Skeletal muscle cell (primary cell): Measurements from ENCODE around the gene FGFR3.

Experiments
- DNase-seq: peaks from one replicate; pipeline ENCODE4 v3.0.0-alpha.2; 2010; ENCODE audit warnings: low read depth
- H3K4me3 ChIP-seq: 2 replicates; pipeline ENCODE4 v1.5.1; 2011; ENCODE audit warnings: low read depth, mild to moderate bottlenecking, control low read depth, low read length, moderate library complexity

FGFR3 gene

DNA sequence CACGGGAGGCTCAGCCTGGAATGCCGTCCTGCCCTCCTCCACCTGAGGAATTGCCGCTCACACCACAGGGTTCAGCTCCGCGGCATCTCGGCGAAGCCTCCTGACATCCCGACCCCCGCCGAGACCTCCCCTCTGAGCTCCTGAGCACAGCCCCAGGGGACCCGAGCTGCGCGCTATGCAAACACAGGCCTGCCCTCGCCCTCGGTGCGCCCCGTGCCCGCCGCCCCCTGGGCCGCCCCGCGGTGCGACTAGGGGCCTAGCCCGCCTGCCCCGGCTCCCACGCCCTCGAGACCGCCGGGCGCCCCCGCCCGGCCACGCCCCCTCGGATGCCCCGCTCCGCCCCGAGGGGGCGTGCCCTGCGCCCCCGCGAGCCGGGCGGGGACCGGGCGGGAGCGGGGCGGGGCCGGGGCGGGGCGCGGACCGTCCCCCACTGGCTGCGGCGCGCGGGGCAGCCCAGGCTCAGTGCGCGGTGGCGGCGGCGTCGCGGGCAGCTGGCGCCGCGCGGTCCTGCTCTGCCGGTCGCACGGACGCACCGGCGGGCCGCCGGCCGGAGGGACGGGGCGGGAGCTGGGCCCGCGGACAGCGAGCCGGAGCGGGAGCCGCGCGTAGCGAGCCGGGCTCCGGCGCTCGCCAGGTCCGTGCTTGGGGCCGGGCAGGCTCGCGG, at the start of gene FGFR3:
Gene FGFR3 (plus strand): TSS at position 462 of the 664 bp plus-strand sequence. CDS start 642 bp downstream, outside the sequence.
- H3K4me3 ChIP-seq = peak within 1 kb of the TSS; percentile 44
- no peak for DNase-seq

DNA sequence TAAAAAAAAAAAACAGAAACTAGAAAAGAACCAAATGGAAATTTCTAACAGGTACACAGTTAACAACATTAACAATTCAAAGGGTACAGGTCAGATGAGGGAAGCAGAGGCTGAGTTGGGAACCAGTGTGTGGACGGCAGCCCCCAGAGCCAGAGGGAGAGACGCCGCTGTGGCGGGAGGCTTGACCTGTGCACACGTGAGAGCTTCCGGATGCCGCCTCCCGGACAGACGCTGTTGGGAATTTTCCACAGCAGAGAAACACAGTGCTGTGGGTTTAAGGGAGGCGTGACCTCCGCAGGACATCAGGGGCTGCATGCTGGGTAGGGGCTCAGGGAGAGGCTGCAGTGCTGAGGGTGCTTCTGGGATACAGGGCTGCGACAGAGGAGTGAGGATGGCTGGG, 49.5 kb upstream of the FGFR3 start:
- DNase-seq = no peak
- no peak overlapping the region for H3K4me3 ChIP-seq

DNA sequence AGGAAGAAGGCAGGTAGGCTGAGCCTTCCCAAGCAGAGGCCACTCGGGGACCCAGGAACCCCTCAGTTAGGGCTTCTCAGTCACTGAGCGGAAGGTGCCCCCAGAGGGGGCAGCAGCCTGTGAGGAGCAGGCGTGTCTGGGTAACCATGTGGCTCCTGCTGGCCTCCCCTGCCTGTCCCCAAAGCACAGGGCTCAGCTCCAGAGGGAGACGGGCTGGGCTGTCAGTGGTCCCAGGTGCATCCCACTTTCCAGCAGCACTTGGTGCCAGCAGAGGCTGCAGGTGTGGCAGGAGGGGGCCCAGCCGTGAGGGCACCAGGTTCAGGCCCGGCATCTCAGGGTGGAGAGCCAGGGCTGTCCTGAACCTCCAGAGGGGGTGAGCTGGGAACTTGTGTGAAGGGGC, 49.1 kb upstream of the FGFR3 start:
- no peak for DNase-seq
- H3K4me3 ChIP-seq = no peak overlapping the region

DNA sequence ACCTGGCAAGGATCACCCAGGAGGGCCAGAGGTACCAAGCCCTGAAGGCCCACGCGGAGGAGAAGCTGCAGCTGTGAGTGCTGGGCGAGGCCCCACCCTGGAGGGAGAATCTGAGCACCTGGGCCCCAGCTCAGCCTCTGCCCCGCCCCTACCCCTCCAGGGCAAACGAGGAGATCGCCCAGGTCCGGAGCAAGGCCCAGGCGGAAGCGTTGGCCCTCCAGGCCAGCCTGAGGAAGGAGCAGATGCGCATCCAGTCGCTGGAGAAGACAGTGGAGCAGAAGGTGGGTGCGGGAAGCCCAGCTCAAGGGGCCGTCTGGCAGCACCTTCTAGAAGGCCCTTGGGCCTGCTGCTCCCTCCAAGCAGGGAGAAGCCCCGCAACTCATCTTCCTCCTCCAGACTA, 48.5 kb upstream of the FGFR3 start:
- H3K4me3 ChIP-seq = no peak overlapping the region
- no peak for DNase-seq

DNA sequence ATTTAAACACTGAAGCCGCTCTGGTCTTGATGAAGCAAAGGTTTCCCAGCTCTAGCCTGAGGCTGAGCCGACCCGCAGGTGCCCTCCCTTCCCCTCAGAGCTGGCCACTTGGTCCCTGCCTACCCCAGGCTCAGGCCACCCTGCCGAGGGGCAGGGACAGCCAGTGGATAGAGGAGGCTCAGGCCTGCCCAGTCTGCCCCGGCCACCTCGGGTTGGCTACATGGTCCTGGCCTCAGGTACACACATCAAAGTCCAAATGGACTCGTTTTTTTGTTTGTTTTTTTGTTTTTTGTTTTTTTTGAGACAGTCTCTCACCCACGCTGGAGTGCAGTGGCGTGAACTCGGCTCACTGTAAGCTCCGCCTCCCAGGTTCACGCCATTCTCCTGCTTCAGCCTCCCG, 47.9 kb upstream of the FGFR3 start:
- no peak for DNase-seq
- H3K4me3 ChIP-seq = no peak overlapping the region

DNA sequence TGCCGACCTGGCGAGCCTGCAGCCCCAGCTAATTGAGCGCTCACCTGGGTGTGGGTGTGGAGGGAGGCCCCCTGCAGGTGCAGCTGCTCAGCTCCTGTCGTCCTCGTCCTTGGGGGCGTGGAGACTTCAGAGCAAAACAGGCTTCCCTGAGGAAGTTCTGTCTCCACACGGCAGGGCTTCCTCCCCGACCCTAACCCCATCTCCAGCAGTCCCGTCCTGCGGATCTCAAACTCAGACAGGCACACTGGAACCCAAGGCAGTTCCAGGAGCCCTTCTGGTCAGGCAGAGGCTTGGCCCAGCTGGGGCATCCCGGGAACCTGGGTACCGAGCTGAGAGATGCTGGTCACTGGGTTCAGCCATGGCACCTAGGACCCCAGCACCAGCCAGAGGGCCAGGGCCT, 47.4 kb upstream of the FGFR3 start:
- H3K4me3 ChIP-seq = no peak overlapping the region
- DNase-seq = no peak

DNA sequence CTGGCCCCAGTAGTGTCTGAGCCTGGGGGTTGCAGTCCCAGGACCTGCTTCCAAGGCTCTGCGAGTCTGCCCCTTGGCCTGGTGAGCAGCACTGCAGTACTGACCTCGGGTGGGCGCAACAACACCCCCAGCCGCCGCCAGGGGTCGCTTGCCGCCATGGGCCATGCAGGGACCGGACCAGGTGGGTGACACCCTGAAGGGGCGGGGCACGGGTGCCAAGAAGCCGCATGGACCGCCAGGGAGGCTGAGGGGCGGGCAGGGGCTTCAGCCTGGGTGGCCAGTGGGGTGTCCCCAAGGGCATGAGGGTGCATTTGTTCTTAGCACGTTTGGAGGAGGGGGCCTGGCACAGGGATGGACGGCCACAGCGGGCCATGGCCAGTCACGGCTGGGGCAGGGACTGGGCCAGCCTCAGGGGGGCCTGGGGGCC, 46.8 kb upstream of the FGFR3 start:
- H3K4me3 ChIP-seq = no peak overlapping the region
- DNase-seq = no peak

DNA sequence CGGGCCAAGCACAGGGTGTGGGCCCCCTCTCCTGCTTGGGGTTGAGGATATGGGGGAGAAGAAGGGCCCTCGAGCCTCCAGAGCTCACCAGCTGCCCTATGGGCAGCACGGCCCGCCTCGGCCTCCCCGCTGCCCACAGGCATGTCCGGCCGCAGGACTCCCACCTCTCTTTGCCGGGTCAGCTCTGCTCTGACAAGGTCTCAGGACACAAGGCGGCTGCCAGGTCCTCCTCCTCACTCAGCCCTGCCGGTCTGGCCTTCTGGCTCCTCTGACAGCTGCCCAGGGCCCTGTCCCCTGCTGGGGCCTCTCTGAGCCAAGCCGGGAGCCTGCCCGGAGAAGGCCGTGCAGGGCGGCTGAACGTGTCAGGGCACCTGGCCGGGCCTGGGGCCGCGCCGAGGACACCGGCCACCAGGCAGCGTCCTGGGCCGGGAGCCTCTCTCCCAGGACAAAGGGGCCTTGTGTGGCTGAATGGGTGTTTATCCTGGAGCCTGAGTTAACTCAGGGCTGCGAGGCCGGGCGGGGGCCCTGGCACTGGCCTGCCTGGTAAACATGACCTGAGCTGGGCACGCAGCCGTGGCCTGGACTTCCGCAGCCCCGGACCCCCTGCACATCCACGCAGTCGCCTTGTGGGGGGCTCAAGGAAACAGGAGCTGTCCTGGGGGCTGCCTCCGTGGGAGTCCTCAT, 46.0 kb upstream of the FGFR3 start:
- no peak overlapping the region for H3K4me3 ChIP-seq

DNA sequence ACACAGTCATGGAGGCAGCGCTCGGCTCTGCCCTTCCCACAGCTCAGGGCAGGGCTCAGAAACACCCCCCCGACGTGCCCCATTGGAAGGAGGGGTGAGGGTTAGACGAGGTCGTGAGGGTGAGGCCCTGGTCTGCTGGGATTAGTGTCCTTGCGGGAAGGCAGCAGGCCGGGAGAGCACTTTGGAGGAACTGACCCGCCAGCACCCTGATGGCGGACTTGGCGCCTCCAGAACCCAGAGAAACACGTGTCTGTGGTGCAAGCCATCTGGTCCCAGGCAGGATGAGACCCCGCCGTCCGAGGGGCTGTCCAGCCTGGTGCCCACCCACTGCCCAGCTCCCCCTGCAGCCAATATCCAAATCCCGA, 45.5 kb upstream of the FGFR3 start:
- no peak overlapping the region for H3K4me3 ChIP-seq
- no peak for DNase-seq

More for the DNA sequence above, 46.0 kb upstream of the FGFR3 start:
- DNase-seq = no peak

DNA sequence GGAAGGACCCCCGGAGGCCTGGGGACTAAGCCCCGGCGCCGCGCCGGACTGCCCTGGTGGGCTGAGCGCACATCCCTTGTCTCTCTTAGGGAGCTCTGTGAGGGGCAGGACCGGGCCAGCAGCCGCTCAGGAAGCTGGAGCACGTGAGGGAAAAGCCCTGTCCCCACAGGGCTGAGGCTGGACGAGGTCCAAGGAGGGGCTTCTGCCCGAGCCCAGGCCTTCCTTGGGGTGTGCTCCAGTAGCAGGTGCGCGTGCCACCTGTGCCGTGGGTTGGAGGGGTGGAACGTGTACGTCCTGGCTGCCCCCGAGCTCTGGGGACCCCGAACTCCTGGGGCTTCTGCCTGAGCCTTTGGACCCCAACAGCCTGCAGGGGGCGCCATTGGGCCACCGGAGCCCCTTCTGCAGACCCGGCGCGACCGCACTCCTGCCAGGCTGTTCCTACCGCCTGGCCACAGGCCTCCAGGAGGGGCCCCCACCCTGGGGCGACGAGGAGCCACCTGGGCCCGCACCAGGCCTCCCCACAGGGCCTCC, 44.6 kb upstream of the FGFR3 start:
- no peak overlapping the region for H3K4me3 ChIP-seq
- no peak for DNase-seq

DNA sequence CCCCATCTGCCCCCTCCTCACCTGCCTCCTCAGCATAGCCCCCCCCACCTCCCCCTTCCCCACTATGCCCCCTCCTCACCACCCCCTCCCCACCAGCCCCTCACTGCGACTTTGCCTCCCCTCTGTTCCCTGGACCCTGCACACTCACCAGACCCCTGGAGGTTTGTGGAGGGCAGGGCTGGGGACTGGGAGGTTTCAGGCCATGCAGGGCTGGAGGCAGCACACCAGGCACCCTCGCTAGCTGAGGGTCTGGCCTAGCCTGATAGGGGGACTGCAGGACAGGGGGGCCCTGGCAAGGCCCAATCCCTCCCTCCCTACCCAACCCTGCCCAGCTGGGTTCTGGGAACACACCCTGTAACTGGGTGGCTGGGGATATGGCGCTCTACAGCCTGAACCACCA, 43.7 kb upstream of the FGFR3 start:
- no peak overlapping the region for H3K4me3 ChIP-seq
- no peak for DNase-seq

DNA sequence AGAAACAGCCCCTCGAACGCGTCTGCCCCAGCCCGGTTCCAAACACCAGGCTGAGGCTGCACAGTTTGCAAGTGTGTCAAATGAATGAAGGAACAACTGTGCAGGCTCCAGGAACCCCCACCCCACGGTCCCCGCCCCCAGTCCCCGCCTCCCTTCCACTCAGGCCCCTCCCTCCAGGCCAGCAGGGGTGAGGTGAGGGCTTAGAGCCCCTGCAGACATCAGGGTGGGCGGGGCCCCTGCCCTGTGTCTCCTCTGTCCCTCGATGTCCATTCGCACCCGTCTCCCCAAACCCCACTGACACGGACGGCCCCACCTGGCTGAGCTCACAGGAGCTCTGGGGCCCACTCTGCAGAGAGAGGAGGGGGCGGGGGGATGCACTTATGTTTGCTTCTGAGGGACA, 43.3 kb upstream of the FGFR3 start:
- H3K4me3 ChIP-seq = no peak overlapping the region
- DNase-seq = no peak

DNA sequence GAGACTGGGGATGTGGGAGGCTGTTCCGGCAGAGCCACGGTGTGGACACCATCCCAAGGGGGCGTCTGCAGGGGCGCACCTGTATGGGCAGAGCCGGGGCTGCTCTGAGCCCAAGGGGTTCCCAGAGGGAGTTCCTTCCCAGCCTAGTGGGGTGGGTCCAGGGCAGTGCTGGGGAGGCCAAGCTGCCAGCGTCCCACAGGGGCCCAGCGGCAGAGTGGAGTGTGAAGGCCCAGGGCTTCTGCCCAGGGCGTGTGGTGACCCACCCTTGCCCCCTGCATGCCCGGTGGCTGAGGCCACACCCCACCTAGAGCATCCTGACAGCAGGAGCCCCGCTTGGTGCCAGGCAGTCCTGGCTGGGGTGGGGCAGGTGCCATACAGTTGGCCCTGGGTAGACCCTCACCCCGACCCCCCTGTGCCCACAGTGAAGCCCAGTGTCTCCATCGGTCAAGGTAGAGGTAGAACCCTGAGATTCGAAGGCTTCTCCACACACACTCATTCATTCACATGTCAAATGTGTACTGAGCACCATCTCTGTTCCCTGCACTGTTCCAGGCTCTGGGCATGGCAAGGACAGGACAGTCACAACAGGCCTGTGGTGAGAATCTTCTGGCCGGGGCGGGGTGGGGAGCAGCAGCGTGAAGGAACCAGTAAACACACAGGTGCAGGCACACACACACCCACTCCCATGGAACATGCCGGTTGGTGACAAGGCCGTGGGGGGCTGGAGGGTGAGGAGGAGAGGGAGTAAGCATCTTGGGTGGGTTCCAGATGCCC, 42.5 kb upstream of the FGFR3 start:
- no peak for DNase-seq
- H3K4me3 ChIP-seq = no peak overlapping the region

DNA sequence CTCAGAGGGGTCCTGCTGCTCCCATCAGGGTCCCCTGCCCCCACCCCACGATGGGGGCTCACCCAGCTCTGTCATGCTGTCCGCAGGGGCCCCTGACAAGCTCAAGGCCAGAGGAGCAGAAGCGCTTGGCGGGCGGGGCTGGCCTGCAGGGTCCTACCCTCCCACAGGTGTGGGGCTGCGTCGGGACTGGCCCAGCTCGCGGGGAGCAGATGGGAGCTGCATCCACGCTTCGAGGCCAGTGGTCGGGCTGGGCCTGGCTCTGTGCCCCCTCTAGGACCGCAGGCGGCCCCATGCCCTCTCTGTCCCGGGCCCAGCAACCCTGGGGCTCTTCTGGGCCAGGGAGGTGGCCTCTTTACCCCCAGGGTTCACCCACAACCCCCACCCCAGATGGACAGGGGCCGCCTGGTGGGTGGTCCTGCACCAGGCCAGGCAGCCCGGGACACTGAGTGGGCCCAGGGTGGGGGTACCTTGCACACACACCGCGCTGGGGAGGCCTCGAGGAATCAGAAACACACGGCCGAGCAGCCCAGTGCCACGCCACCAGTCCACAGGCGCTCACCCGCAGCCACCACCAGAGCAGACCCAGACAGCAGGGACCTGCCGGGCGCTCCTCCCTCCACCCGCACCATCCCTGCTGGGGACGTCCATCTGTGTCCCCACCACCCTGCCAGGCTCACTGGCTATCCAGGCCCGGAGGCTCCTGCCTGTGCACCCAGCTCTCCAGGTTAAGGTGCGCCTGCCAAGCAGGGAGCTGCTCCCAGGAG, 41.8 kb upstream of the FGFR3 start:
- DNase-seq = no peak
- H3K4me3 ChIP-seq = no peak overlapping the region

DNA sequence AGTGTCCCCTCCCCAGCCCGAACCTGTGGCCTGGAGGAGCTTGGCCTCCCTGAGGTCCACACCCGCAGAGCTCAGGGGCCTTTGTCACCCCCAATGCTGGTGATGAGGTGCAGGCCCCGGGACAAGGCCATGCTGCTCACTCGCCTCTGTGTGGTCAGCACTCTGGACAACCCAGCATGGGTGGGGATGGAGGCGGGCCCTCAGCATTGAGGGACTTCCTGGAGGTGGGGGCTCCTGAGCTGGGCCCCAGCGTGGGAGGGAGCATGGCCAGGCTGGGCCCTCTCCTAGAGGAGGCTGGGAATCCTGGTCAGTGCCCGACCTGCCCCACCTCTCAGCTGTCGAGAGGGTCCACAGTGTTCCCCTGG, 41.2 kb upstream of the FGFR3 start:
- no peak overlapping the region for H3K4me3 ChIP-seq
- no peak for DNase-seq

DNA sequence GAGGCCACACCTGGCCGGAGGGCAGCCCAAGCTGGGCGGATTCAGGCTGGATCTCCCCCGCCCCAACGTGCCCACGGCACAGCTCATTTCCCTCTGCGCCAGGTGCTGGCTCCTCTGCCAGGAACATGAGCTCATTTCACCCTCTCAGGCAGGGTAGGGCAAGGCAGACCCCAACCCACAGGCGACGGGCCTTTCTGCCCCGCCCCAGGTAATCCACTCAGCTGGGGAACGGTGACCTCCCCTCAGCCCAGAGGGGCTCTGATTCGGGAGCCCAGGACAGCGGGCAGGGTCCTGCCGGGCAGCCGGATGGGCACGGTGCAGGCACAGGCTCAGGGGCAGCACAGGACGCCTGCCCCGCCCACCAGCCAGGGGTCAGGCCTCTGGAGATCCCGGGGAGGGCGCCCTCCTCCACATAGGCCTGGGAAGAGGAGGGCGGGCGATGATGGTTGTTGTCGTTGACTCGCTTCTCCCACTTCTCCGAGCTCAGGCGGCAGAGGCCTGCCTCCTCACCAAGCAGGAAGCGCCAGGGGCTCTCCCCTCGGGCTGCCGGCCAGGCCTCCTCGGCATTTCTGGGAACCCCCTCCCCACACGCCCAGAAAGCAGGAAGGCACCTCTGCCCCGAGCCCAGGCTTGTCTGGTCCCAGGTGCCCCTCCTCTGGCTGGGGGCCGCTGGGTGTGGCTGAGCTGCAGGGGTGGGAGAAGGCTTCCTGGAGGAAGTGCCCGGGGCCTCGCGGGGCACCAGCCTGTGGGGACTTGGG, 40.6 kb upstream of the FGFR3 start:
- DNase-seq = no peak
- H3K4me3 ChIP-seq = no peak overlapping the region

DNA sequence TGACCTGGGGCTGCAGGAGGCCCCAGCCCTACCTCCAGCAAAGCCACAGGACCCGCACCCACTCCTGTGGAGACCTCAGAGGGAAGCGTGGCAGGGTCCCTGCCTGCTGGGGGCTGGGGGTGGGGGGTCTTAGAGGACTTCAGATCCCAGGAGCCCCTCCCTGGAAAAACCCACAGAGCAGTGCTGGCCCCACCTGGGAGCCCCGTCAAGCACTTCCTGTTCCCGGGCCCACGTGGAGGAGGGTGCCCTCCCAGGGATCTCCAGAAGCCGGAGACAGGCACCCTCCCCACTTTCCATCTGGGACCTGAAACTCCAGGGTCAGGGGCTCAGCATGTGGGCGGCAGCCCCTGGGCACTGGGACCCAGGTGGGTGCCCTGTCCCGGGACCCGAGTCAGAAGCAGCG, 39.8 kb upstream of the FGFR3 start:
- H3K4me3 ChIP-seq = no peak overlapping the region
- DNase-seq = no peak

DNA sequence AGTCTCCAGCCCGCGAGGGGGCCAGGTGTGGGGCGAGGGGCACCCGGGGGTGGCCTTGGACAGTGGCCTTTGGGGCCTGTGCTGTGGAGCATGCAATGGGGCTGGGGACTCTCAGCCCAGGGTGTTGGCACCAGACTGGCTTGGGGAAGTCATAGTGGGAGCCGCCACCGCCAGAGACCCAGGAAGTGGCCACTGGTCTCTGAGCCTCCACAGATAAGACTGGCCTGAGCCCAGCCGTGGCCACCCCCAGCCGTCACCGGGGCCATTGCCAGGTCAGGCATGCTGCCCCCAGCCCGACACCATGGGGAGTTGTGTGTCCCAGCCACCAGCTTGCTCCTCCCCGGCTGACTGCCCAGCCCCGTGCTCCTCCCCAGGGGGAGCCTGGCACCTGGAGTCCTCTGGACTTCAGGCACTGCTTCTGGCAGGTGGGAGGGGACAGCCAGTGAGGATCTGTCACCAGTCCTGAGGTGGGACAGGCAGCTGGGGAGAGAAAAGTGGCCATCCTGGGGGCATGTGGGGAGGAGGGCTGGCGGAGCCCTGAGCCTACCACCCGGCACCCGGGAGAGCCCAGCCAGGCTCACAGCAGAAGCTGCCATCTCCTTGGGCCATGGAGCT, 39.3 kb upstream of the FGFR3 start:
- H3K4me3 ChIP-seq = no peak overlapping the region
- no peak for DNase-seq

DNA sequence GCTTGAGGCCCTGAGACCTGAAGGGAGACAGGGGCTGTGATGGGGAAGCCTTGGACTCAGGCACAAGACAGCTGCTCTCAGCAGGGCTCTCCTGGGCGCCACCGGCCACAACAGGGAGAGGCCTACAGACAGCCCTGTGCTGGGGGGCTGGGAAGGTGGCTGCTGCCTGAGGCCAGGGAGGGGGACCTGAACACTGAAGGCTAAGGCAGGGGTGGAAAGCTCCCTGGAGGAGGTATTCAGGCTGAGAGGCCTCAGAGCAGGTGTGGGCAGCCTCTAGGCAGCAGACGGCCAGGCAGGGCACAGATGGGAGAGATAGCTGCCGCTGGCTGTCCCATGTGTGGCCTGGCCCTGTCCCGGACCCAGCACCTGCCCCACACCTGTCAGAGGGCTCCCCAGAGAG, 38.8 kb upstream of the FGFR3 start:
- no peak overlapping the region for H3K4me3 ChIP-seq
- no peak for DNase-seq
